ENCODE data around the gene USP48. TPM values are rescaled to one million over a fixed set of nuclear protein-coding genes. Genes with fewer than 3 reads are reported as not detected.

The USP48 gene
- total RNA-seq, 1 donor from 2014 or later, result 67.5 TPM

GRCh38 chr1:21755067-21755466 is 27.9 kb downstream of the USP48 start:
- peaks cover 0 to 42% of the 10 kb centered on the region in 2 donors for H3K36me3 ChIP-seq
- no peak for DNase-seq (ENCODE audit: extremely low spot score in 2 of 2)
- intact Hi-C loops (cut with DNase I), result no loop called here
- no peak overlapping the region for H3K4me3 ChIP-seq
- TF ChIP-seq POLR2A (IDR thresholded peaks at IDR 0.05), result no peak
- TF ChIP-seq POLR2AphosphoS5 (IDR thresholded peaks at IDR 0.05; ENCODE audit: insufficient read depth in 1 of 2, low read depth in 1 of 2), result no peak
- TF ChIP-seq, protein P1, sequence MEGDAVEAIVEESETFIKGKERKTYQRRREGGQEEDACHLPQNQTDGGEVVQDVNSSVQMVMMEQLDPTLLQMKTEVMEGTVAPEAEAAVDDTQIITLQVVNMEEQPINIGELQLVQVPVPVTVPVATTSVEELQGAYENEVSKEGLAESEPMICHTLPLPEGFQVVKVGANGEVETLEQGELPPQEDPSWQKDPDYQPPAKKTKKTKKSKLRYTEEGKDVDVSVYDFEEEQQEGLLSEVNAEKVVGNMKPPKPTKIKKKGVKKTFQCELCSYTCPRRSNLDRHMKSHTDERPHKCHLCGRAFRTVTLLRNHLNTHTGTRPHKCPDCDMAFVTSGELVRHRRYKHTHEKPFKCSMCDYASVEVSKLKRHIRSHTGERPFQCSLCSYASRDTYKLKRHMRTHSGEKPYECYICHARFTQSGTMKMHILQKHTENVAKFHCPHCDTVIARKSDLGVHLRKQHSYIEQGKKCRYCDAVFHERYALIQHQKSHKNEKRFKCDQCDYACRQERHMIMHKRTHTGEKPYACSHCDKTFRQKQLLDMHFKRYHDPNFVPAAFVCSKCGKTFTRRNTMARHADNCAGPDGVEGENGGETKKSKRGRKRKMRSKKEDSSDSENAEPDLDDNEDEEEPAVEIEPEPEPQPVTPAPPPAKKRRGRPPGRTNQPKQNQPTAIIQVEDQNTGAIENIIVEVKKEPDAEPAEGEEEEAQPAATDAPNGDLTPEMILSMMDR (IDR thresholded peaks at IDR 0.05), result no peak
- H3K27me3 ChIP-seq, result no peaks in the 10 kb centered on the region
- no peak overlapping the region for H3K27ac ChIP-seq
- H3K4me1 ChIP-seq, result peaks cover 12% of the 10 kb centered on the region
- no peaks in the 10 kb centered on the region for H3K9me3 ChIP-seq

DNA sequence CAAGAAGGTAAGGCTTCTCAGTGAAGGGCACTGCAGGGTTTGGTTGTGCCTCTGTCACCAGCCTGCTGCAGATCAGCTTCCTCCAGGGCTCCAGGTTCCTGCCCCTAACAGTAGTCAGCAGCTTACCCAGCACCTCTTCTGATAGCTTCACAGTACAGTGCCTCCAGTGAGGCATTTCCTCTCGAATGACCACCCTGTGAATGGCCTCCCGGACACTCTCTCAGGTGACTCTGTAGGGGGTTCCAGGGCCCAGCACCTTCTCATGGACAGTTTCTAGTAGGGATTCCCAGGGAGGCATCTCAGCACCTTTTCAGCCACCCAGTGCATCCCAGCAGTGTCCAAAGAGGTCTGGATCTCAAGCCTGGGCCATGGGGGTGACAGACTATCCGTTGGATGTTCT is 28.4 kb downstream of the USP48 start:
- no peak overlapping the region for H3K27ac ChIP-seq
- no peaks in the 10 kb centered on the region for H3K27me3 ChIP-seq
- H3K4me1 ChIP-seq, result peaks cover 10% of the 10 kb centered on the region
- H3K36me3 ChIP-seq, result peaks cover 0 to 44% of the 10 kb centered on the region in 2 donors
- no peaks in the 10 kb centered on the region for H3K9me3 ChIP-seq
- TF ChIP-seq, protein P1 (IDR thresholded peaks at IDR 0.05), result no peak
- TF ChIP-seq POLR2AphosphoS5 (IDR thresholded peaks at IDR 0.05; ENCODE audit: insufficient read depth in 1 of 2, low read depth in 1 of 2), result no peak
- no peak overlapping the region for H3K4me3 ChIP-seq
- intact Hi-C loops (cut with DNase I), result no loop called here
- DNase-seq (ENCODE audit: extremely low spot score in 2 of 2), result no peak

GRCh38 chr1:21752186-21752585 is 30.8 kb downstream of the USP48 start:
- DNase-seq (ENCODE audit: extremely low spot score in 2 of 2), result no peak
- Histone ChIP-seq H3K27ac (no peak overlapping the region), H3K4me3 (no peak overlapping the region), H3K9me3 (no peaks in the 10 kb centered on the region), H3K4me1 (no peaks in the 10 kb centered on the region), H3K36me3 (peaks cover 0 to 54% of the 10 kb centered on the region in 2 donors), H3K27me3 (no peaks in the 10 kb centered on the region)
- TF ChIP-seq POLR2AphosphoS5 (IDR thresholded peaks at IDR 0.05; ENCODE audit: insufficient read depth in 1 of 2, low read depth in 1 of 2), result no peak
- intact Hi-C loops (cut with DNase I), result no loop called here

GRCh38 chr1:21751281-21751680 is 31.7 kb downstream of the USP48 start:
- TF ChIP-seq, protein P1 (IDR thresholded peaks at IDR 0.05), result no peak
- no peak for TF ChIP-seq POLR2AphosphoS5 (IDR thresholded peaks at IDR 0.05; ENCODE audit: insufficient read depth in 1 of 2, low read depth in 1 of 2)
- TF ChIP-seq POLR2A (IDR thresholded peaks at IDR 0.05), result no peak

DNA sequence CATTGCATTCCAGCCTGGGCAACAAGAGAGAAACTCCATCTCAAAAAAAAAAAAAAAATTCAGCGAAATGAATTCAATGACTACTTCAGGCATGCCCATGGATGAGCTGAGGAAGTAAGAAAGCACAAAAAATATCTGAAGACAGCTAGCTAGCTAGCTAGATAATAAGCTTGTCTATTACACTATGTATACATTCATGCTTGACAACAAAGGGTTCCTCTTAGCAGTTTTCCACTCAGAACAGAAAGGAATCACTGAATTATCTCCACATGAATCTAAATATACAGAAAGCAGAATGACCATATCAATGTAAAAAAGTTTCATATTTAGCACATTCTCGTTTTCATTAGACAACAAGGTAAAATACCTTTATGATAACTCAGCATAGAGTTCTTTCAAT is 32.1 kb downstream of the USP48 start:
- TF ChIP-seq POLR2A (IDR thresholded peaks at IDR 0.05), result no peak
- TF ChIP-seq POLR2AphosphoS5 (IDR thresholded peaks at IDR 0.05; ENCODE audit: insufficient read depth in 1 of 2, low read depth in 1 of 2), result no peak
- TF ChIP-seq, protein P1 (IDR thresholded peaks at IDR 0.05), result no peak
- peaks cover 0 to 54% of the 10 kb centered on the region in 2 donors for H3K36me3 ChIP-seq
- DNase-seq (ENCODE audit: extremely low spot score in 2 of 2), result no peak
- H3K4me3 ChIP-seq, result no peak overlapping the region
- H3K27me3 ChIP-seq, result no peaks in the 10 kb centered on the region
- intact Hi-C loops (cut with DNase I), result no loop called here
- H3K4me1 ChIP-seq, result no peaks in the 10 kb centered on the region
- H3K9me3 ChIP-seq, result no peaks in the 10 kb centered on the region
- H3K27ac ChIP-seq, result no peak overlapping the region

More at GRCh38 chr1:21751281-21751680, 31.7 kb downstream of the USP48 start:
- intact Hi-C loops (cut with DNase I), result no loop called here
- no peaks in the 10 kb centered on the region for H3K4me1 ChIP-seq
- H3K9me3 ChIP-seq, result no peaks in the 10 kb centered on the region
- no peak overlapping the region for H3K27ac ChIP-seq
- peaks cover 0 to 54% of the 10 kb centered on the region in 2 donors for H3K36me3 ChIP-seq
- H3K27me3 ChIP-seq, result no peaks in the 10 kb centered on the region
- no peak for DNase-seq (ENCODE audit: extremely low spot score in 2 of 2)
- no peak overlapping the region for H3K4me3 ChIP-seq

Measured in vagina (tissue), 2 donors.